ELR (cell line): ENCODE data around the gene THAP11.

Experiments used
- DNase-seq: peaks from one replicate; pipeline ENCODE4 v3.0.0-alpha.2; 2015; ENCODE audit warnings: low read depth

THAP11 gene

DNA sequence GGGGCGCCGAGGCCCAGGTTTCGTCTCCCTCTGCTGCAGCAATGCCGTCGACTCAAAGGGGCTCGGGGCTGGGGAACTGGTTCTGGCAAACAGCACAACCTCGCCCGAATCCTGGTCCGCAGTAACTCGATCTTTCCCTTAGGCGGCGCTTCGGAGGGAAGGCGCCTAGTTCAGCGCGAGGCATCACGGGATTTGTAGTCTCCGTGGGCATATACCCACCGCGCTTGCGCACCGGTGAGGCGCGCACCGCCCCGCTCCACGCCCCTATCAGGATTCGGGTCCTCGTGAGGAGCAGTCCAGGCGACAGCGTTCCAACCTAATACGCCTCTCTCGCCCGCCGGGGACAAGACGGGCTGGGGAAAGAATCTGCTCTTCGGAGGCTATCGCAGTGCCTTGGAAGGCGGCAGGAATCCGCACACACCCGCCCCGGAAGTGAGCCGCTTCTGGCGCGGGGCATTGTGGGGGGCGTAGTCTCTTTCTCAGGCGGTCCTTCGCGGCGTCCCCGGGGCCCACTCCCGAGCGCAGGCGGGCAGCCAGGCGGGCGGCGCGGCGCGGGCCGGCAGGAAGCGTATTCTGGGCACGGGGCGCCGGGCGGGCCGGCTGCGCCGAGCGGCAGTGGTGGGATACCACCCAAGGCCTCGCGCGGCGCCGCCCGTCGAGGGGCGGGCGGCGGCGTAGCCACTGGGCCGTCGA lies at the start of gene THAP11:
THAP11 (plus strand) TSS at position 505 of the 693 bp plus-strand sequence. CDS start 235 bp downstream, outside the sequence.
- DNase-seq: peak; percentile 98

DNA sequence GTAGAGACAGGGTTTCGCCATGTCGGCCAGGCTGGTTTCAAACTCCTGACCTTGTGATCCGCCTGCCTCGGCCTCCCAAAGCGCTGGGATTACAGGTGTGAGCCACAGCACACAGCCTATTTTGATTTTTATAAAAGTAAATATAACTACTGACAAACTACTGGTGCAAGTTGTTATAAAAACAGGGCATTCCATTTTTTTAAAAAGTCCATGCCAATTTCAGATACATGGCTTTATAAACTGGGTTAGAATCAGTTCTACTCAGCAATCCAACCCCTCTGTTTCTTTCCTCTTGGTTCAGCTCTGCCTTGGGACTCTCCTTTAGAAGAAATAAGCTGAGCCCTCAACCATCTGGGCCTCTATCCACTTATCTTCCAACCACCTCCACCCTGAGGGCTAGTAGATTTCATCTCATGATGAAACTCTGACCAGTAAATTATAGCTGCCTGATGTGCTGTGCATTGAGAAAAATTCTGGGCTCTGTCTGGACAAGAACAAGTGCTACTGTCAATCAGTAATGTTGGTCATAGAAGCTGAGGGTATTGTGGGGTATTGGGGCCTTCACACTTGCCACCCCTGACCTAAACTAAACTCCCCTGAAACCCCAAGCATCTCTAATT lies 45.9 kb upstream of the THAP11 start:
- DNase-seq: no peak

DNA sequence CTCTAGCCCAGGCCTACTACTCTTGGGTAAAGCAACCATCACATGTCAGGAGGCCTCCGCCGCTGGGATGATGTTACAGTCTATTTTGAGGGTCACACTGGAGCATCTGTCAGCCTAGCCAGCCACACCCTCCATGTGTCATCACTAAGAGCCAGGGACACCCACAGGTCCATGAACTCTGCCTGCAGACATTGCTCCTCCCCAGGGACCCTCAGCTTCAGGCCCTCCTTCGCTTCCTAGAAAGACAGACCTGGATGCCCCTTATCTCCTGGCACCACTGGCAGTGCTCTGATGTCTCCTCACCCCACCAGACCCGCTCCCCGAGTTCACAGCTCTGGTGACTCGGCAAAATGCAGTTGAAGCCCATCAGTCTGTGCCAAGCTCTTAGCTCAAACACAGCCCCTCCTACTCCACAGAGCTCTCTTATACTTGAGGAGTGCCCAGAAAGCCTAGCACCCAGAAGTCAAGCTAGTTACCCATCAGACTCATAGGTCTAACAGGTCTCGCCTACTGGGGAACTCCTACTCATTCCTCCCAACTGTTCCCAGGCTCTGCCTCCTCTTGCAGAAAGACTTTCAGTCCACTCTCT lies 41.7 kb upstream of the THAP11 start:
- no peak for DNase-seq

GRCh38 chr16:67801241-67801640 lies 40.9 kb upstream of the THAP11 start:
- DNase-seq: no peak

- DNase-seq: no peak
Observed at GRCh38 chr16:67801883-67802282, 40.2 kb upstream of the THAP11 start.

DNA sequence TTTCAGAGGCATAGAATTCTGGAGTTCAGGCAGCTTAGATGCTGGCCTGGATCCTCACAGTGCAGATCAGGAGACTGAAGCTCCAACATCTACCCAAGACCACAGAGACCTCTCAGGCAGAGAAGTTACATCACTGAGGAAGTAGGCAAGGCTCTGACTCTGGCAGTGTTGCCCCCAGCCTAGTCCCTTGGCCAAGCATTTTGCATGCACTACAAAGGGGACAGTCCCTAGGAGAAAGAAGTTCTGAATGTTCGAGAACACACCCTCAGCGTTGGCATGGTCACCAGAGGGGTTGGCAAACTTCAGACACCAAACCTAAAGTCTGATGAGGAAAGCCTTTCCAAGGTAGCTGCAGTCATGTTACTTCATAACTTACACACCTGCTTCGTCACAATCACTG lies 38.2 kb upstream of the THAP11 start:
- no peak for DNase-seq

DNA sequence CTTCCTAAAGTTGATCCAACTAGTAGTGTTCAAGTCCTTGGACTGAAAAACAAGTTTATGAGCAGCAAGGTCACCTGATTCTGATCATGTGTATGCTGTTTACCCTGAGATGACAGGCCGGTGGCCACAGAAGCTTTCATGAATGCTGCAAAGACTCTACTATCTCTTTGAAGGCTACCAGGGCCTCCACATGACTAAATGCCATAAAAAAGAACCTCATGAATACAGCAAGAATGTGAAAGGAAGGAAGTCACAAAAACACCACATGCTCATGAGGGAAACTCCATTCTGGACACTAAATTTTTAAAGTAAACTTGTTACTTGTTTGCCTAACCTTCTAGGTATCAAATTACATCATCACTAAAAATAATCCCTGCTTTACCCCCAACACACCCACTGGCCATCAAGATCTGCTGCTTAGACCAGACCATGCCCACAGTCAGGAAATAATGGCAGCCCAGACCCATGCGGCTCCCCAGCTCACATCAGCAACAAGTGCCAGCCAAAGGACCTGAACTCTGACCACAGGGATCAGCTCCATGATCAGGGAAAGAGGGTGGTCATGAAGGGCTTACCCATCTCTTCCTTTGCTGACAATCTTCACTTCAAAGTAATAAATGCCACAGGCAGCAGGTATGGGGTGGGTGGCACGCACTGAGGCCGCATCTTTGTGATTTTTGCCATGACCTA lies 37.1 kb upstream of the THAP11 start:
- DNase-seq: no peak

- DNase-seq: no peak
Observed at GRCh38 chr16:67805718-67806427, 36.2 kb upstream of the THAP11 start.

DNA sequence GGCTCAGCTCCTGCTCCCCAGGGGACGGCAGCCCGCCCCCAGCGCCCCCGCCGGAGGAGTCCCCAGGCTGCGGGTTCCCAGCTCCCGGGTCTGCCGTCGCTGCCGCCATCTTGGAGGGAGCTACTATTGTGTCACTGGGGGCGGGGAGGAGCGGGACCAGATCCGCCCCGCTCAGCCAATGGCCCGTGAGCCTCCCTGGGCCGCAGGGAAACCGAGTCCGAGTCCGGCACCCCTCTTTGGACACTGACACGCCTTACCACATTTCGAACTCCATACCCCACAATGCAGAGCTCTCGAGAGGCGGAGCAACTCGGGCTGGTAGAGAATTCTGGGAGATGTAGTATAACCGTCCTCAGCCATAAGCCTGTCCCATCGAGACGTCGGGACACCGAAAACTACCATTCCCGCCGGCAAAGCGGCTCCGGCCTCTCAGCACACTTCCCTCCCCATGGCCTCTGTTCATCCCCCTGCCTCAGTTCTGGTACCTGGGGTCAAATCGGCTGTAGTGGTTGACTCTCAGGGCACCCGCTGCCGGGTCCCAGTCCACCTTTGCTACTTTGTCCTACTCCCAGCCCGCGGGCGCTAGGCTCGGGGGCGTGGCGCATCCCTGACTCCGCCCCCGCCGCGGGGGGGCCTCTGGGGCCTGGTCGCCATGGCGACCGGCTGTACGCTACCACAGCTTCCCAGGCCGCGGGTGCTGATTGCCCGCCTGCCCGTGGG lies 35.5 kb upstream of the THAP11 start, which contains the start of the genes RANBP10 and TSNAXIP1:
RANBP10 (minus strand) TSS at position 133 of the 720 bp plus-strand sequence; CDS start at position 109, 24 bp downstream.
TSNAXIP1 (plus strand) TSS at position 462 of the 720 bp plus-strand sequence. CDS start 261 bp downstream, outside the sequence.
- peak; percentile 100 for DNase-seq

- no peak for DNase-seq
Observed at GRCh38 chr16:67807148-67807682, 34.9 kb upstream of the THAP11 start.

DNA sequence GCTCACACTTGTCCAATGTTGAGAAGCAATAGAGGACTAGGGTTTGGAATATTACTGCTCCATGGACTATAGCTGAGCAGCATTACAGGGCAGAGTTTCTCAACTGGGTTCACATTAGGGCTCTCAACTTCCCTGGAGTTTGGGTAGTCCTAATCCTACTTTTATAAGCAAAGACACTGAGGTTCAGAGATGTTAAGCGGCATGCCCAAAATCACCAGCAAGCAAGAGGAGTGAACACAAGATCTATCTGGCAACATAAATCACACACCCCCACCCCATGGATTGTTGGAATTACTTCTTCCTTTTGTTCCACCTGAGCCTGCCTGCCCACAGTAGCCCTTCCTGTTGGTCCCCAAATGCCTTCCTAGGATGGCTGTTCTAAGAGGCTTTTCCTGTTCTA lies 30.2 kb upstream of the THAP11 start:
- DNase-seq: no peak

- DNase-seq: no peak
Observed at GRCh38 chr16:67814567-67814966, 27.6 kb upstream of the THAP11 start.

GRCh38 chr16:67820608-67821259 lies 21.4 kb upstream of the THAP11 start:
- DNase-seq: no peak

GRCh38 chr16:67822511-67822910 lies 19.6 kb upstream of the THAP11 start:
- peak; percentile 72 for DNase-seq

GRCh38 chr16:67825119-67825518 lies 17.0 kb upstream of the THAP11 start:
- no peak for DNase-seq

GRCh38 chr16:67825906-67826305 lies 16.2 kb upstream of the THAP11 start:
- no peak for DNase-seq

DNA sequence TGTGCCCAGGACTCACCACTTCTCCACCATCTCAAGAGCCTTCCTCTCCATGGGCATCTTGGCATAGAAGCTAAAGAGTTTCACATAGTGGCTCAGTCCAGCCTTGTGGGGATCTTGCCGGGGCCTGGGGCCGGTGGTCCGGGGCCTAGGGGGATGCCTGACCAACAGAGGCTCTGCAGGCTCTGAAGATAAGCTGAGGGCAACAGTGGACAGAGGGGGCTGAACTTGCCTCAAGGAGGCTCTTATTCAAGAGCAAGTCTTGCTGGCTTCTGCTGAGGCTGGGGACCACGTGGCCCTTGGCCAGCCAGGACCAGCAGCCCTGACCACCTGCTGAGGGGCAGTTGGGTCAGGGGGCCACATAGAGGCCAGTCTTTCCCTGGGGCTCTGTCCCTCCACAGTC lies 13.5 kb upstream of the THAP11 start:
- DNase-seq: no peak

DNA sequence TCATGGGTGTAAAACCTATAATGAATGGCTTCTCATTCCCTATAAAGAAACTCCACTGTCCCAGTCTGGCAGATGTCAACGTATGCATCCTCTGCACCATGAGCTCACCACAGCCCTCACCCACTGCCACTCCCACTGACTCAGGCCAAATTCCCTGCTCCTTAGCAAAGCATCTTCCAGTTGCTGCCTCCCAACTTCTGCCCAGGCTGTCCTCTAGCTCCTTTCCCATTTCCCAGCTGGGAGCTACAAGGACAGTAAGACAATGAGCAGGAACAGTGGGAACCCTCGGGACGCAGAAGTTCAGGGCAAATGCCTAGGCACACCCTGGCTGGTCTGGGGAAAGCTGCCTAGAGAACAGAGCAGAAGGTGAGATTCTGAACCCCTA lies 9.1 kb upstream of the THAP11 start:
- peak; percentile 91 for DNase-seq

- DNase-seq: peak; percentile 95
Observed at GRCh38 chr16:67833415-67834241, 8.5 kb upstream of the THAP11 start.

GRCh38 chr16:67834242-67834614 lies 7.9 kb upstream of the THAP11 start:
- no peak for DNase-seq
